Astrocyte of the cerebellum (primary cell): ENCODE data around the gene RTTN.

Experiments
- DNase-seq: peaks from one replicate; pipeline ENCODE4 v3.0.0-alpha.2; 2011; ENCODE audit warnings: low read depth
- H3K4me3 ChIP-seq: 2 replicates; pipeline ENCODE4 v1.5.1; 2011; ENCODE audit warnings: mild to moderate bottlenecking, low read depth, low read length, moderate library complexity
- CTCF ChIP-seq: IDR thresholded peaks from 2 replicates; pipeline ENCODE4 v1.5.1; 2012; ENCODE audit warnings: low read length, low read depth, moderate library complexity, mild to moderate bottlenecking; ENCODE audit errors: missing control alignments
- in situ Hi-C: cut with HindIII; loops from 2 replicates; pipeline ENCODE4 v1.10.0; 2017; ENCODE audit warnings: low sequenced_read_pairs

The RTTN gene

DNA sequence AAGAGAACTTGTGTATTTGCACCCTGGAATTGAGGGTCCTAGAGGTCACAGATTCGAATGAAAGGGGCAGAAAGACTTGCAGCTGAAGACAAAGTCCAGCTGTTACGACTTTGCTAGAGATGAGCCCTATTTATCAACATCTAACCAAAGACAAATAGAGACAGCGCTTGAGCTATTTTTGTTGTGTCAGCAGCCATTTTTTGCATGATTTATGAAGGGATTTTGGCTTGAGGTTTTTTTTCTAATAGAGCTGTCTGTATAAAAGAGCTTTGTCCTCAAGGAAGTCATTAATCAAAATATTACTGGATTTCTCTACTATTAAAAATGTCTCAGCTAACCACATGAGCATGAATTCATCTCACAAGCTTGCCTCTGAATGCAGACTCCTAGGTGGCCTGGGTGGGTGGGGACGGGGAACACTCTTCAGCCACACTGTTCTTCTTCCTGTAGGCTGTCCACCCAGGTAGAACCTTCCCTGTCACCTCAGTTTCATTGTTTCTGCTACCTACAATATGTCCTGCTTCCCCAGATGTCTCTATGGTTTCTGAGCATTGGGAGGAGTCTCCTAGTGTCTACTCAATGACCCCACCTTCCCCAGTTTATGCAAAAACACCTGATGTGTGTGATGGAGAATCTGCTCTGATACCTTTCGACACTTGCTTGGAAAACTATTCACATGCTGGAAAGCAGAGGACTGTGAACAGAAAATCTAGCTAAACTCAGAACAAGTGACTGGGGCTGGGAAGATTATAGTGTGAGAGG, 250.6 kb downstream of the RTTN start:
- no peak for DNase-seq
- in situ Hi-C loops: no loop called here
- no peak overlapping the region for H3K4me3 ChIP-seq
- TF ChIP-seq CTCF: no peak

GRCh38 chr18:69953191-69953590, 252.3 kb downstream of the RTTN start:
- in situ Hi-C loops: no loop called here
- TF ChIP-seq CTCF: no peak
- no peak overlapping the region for H3K4me3 ChIP-seq
- no peak for DNase-seq
